Body of pancreas (tissue), 4 donors: ENCODE measurements around the gene C19orf38.

ENCODE experiments used
- POLR2A ChIP-seq, 3 donors: fragments of 450-650 bp; IDR thresholded peaks; one replicate each; pipeline ENCODE4 v1.6.1; 2016; ENCODE audit warnings: antibody characterized with exemption in 3 of 3, mild to moderate bottlenecking in 2 of 3
- TF ChIP-seq, protein P1 (sequence below), 7 experiments: fragments of 450-650 bp in 4 of 7; fragments of 200-600 bp in 3 of 7; sonication (generic) in 3 of 7; IDR thresholded peaks; one replicate each; pipeline ENCODE4 v1.5.1; 2016 to 2019; ENCODE audit warnings: antibody characterized with exemption in 7 of 7

DNA sequence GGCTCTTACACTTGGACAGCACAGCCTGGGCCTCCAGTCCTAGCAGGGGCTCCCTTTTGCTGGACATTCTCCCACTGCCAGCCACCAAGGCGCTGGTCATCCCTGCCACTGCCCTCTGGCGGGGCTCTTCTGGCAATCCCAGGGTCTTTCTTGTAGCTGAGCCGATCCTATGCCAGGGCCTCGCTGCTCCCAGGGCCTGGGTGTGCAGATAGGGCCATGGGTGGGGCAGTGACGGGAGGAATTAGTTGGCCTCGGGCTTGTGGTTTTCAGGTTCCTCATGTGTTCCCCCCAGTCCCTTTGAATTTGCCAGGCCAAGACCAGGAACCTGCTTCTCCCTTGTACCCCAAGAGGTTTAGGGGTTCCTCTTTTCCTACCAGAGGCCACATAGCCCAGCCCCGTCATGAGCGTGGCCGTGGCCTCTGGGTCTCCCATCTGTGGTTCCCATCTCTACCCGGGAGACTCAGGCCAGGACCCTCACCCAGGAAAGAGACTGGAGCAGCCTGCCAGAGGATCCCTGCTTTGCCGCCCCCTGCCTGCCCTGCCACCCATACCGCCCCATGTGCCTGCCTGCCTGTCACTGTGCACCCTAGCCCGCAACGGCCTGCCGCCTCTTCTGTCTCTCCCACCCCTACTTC lies 38.4 kb upstream of the C19orf38 start:
- TF ChIP-seq, protein P1, sequence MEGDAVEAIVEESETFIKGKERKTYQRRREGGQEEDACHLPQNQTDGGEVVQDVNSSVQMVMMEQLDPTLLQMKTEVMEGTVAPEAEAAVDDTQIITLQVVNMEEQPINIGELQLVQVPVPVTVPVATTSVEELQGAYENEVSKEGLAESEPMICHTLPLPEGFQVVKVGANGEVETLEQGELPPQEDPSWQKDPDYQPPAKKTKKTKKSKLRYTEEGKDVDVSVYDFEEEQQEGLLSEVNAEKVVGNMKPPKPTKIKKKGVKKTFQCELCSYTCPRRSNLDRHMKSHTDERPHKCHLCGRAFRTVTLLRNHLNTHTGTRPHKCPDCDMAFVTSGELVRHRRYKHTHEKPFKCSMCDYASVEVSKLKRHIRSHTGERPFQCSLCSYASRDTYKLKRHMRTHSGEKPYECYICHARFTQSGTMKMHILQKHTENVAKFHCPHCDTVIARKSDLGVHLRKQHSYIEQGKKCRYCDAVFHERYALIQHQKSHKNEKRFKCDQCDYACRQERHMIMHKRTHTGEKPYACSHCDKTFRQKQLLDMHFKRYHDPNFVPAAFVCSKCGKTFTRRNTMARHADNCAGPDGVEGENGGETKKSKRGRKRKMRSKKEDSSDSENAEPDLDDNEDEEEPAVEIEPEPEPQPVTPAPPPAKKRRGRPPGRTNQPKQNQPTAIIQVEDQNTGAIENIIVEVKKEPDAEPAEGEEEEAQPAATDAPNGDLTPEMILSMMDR (IDR thresholded peaks at IDR 0.05): no peak
- no peak for TF ChIP-seq POLR2A (IDR thresholded peaks at IDR 0.05)
